Glutamatergic neuron (in vitro differentiated cells): Measurements from ENCODE around the gene MINK1. TPM values are rescaled to one million over a fixed set of nuclear protein-coding genes. Genes with fewer than 3 reads are reported as not detected.
A peak's percentile ranks its signal among the peaks of the same experiment; 100 is the strongest.
"Not testable (repeated sequence)": the region's sequence is repeated elsewhere in the genome, so short reads cannot be mapped to it uniquely, and the experiment has no call there.

ENCODE experiments used
- DNase-seq: peaks from one replicate; pipeline ENCODE4 v3.0.0; 2022
- H3K27ac Mint-ChIP-seq: one replicate; pipeline ENCODE4 v1.8.0; 2020; ENCODE audit warnings: mild to moderate bottlenecking, mixed read lengths, inconsistent platforms; ENCODE audit not compliant: unreplicated experiment
- H3K27me3 Mint-ChIP-seq: one replicate; pipeline ENCODE4 v1.8.0; 2020; ENCODE audit warnings: mild to moderate bottlenecking, moderate library complexity, mixed read lengths, inconsistent platforms; ENCODE audit not compliant: unreplicated experiment
- H3K36me3 Mint-ChIP-seq: one replicate; pipeline ENCODE4 v1.8.0; 2020; ENCODE audit warnings: mild to moderate bottlenecking, mixed read lengths, inconsistent platforms; ENCODE audit not compliant: unreplicated experiment
- H3K4me1 Mint-ChIP-seq: one replicate; pipeline ENCODE4 v1.8.0; 2020; ENCODE audit warnings: mild to moderate bottlenecking, low read depth, mixed read lengths, inconsistent platforms; ENCODE audit not compliant: unreplicated experiment
- H3K4me3 Mint-ChIP-seq: one replicate; pipeline ENCODE4 v1.8.0; 2020; ENCODE audit warnings: mild to moderate bottlenecking, mixed read lengths, inconsistent platforms; ENCODE audit not compliant: unreplicated experiment
- H3K9me3 Mint-ChIP-seq: one replicate; pipeline ENCODE4 v1.8.0; 2020; ENCODE audit warnings: mild to moderate bottlenecking, moderate library complexity, mixed read lengths, inconsistent platforms; ENCODE audit not compliant: unreplicated experiment
- CTCF ChIP-seq: fragments of 200-600 bp; sonication (generic); IDR thresholded peaks from one replicate; pipeline ENCODE4 v1.5.0; 2021; ENCODE audit not compliant: partially characterized antibody, unreplicated experiment
- total RNA-seq: library from RNA; stranded (reverse); fragmentation: NEBNext Ultra II Directional; extraction: Animal tissue kit (Norgen Biotek cat#: 25700); gene quantifications from one replicate; pipeline ENCODE4 v1.2.1, GENCODE V29; 2021; ENCODE audit not compliant: unreplicated experiment

The MINK1 gene
- total RNA-seq, 1 donor from 2014 or later: 130 TPM

DNA sequence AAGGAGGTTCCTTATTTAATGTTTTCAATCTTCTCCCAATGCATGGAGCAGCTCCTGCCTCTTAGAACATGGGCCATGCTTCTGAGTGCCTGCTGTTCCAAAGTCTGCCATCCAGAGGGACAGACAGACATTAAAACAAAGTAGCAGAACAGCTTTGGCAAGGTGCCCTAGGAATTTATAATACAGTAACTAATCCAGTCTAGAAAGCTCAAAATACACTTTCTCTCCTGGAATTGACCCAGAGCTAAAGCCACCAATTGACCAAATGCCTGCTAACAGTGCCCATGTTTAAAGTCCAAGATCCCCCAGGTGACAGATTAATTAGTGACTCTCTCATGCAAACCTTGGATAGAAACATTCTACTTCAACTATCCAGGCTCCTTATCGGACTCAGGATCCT, 80.9 kb downstream of the MINK1 start:
- H3K27ac Mint-ChIP-seq: no peak overlapping the region
- no peaks in the 10 kb centered on the region for H3K9me3 Mint-ChIP-seq
- no peak overlapping the region for H3K4me3 Mint-ChIP-seq
- no peak for DNase-seq
- peaks cover 11% of the 10 kb centered on the region for H3K27me3 Mint-ChIP-seq
- TF ChIP-seq CTCF: no peak
- no peaks in the 10 kb centered on the region for H3K36me3 Mint-ChIP-seq
- H3K4me1 Mint-ChIP-seq: peaks cover 8% of the 10 kb centered on the region

- not testable (repeated sequence) for H3K4me1 Mint-ChIP-seq, H3K9me3 Mint-ChIP-seq, H3K4me3 Mint-ChIP-seq, H3K27ac Mint-ChIP-seq, DNase-seq, H3K36me3 Mint-ChIP-seq
- H3K27me3 Mint-ChIP-seq: peaks cover 11% of the 10 kb centered on the region
These were observed 81.4 kb downstream of the MINK1 start for GRCh38 chr17:4914551-4914950.

DNA sequence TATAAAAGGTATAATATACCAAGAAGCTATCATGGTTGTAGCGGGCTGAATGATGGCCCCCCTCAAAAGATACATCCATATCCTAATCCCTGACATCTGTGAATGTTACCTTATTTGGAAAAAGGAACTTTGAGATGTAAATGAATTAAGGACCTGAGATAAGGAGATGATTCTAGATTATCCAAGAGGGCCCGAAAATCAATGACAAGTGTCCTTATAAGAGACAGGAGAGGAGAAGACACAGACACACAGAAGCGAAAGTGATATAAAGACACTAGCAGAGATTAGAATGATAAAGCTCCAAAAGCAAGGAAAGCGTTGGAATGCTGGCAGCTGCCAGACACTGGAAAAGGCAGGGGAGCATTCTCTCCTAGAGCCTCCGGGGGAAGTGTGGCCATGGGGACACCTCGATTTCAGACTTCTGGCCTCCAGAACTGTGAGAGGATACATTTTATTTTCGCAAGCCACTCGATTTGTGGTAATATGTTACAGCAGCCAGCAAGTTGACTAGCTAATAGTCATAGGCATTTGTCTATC, 86.4 kb downstream of the MINK1 start:
- Mint-ChIP-seq H3K27ac (no peak overlapping the region), H3K27me3 (peaks cover 4% of the 10 kb centered on the region), H3K36me3 (no peaks in the 10 kb centered on the region), H3K9me3 (no peaks in the 10 kb centered on the region), H3K4me1 (peaks cover 4% of the 10 kb centered on the region), H3K4me3 (no peak overlapping the region)
- DNase-seq: no peak
- TF ChIP-seq CTCF: no peak

- no peak for DNase-seq
- no peak for TF ChIP-seq CTCF
- H3K27me3 Mint-ChIP-seq: peaks cover 4% of the 10 kb centered on the region
- H3K36me3 Mint-ChIP-seq: no peaks in the 10 kb centered on the region
- no peaks in the 10 kb centered on the region for H3K9me3 Mint-ChIP-seq
- no peak overlapping the region for H3K27ac Mint-ChIP-seq
- H3K4me3 Mint-ChIP-seq: no peak overlapping the region
- H3K4me1 Mint-ChIP-seq: peaks cover 4% of the 10 kb centered on the region
These were observed 87.4 kb downstream of the MINK1 start for GRCh38 chr17:4920351-4921048.

GRCh38 chr17:4921320-4921719, 88.2 kb downstream of the MINK1 start:
- DNase-seq: no peak
- no peak overlapping the region for H3K4me3 Mint-ChIP-seq
- no peak for TF ChIP-seq CTCF
- H3K4me1 Mint-ChIP-seq: peaks cover 4% of the 10 kb centered on the region
- H3K27me3 Mint-ChIP-seq: peaks cover 4% of the 10 kb centered on the region
- no peaks in the 10 kb centered on the region for H3K9me3 Mint-ChIP-seq
- H3K27ac Mint-ChIP-seq: no peak overlapping the region
- H3K36me3 Mint-ChIP-seq: no peaks in the 10 kb centered on the region

- not testable (repeated sequence) for H3K27ac Mint-ChIP-seq, H3K9me3 Mint-ChIP-seq
These were observed 93.6 kb downstream of the MINK1 start for GRCh38 chr17:4926577-4927335.

More at GRCh38 chr17:4926577-4927335, 93.6 kb downstream of the MINK1 start:
- H3K4me3 Mint-ChIP-seq: peak overlapping the region; percentile 9
- not testable (repeated sequence) for H3K4me1 Mint-ChIP-seq, H3K27me3 Mint-ChIP-seq, DNase-seq, H3K36me3 Mint-ChIP-seq
